GM19193 (cell line): ENCODE data around the gene CNGA1.

Experiments used
- POLR2A ChIP-seq: IDR thresholded peaks from 4 replicates; pipeline ENCODE4 v1.6.1; 2011; ENCODE audit not compliant: insufficient read depth, insufficient read length; ENCODE audit errors: extremely low read depth

Gene CNGA1

GRCh38 chr4:48038666-48039065 is 22.2 kb upstream of the CNGA1 start:
- TF ChIP-seq POLR2A: no peak

- no peak for TF ChIP-seq POLR2A
These were observed 20.6 kb upstream of the CNGA1 start for GRCh38 chr4:48037117-48037462.

DNA sequence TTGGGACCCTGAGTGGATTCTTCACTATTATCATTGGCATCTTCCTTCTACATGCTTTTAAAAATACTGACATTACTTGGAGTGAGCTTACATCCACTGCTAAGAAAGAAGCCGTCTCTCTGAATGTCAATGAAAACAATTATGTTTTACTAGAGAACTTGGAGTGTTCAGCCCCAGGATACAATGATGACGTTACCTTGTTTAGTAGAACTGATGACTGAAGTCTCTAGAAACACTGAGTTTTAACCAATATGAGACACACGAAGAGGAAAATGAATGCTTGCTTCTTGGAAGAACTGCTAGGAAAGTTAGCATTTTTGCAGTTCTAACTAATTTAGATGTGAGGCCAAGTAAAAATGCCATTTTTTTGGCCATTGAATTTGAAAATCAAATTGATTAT is 19.5 kb upstream of the CNGA1 start:
- TF ChIP-seq POLR2A: no peak

DNA sequence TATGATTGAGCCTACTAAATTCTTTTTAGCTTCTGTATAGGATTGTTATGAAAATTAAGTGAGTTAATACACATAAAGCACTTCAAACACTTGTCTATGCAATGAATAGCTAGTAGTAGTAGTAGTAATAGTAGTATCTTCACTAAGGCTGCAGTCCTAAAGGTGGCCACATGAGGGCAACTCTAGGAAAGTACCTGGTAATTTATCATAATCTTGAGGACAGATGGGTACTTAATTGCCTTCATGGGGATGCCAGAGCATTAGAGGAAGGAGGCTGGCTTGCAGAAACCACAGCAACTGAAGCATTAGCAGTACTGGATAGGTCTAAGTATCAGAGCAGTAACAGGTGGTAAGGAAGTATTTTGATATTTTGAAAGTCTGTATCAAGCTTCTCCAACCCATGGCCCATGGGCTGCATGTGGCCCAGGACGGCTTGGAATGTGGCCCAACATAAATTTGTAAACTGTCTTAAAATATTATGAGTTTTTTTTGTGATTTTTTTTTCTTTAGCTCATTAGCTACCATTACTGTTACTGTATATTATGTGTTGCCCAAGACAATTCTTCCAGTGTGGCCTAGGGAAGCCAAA is 17.4 kb upstream of the CNGA1 start:
- no peak for TF ChIP-seq POLR2A

GRCh38 chr4:48033412-48033811 is 16.9 kb upstream of the CNGA1 start:
- no peak for TF ChIP-seq POLR2A

GRCh38 chr4:48032721-48033120 is 16.2 kb upstream of the CNGA1 start:
- TF ChIP-seq POLR2A: no peak

- no peak for TF ChIP-seq POLR2A
These were observed 15.5 kb upstream of the CNGA1 start for GRCh38 chr4:48031802-48032525.

- no peak for TF ChIP-seq POLR2A
These were observed 14.0 kb upstream of the CNGA1 start for GRCh38 chr4:48030470-48030869.

DNA sequence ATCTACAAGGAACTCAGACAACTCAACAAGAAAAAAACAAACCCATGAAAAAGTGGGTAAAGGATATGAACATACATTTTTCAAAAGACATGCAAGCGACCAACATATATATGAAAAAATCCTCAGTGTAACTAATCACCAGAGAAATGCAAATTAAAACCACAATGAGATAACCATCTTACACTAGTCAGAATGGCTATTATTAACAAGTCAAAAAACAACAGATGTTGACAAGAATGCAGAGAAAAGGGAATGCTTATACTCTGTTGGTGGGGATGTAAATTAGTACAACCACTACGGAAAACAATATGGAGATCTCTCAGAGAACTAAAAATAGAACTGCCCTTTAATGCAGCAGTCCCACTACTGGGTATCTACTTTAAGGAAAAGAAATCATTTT is 12.2 kb upstream of the CNGA1 start:
- no peak for TF ChIP-seq POLR2A

DNA sequence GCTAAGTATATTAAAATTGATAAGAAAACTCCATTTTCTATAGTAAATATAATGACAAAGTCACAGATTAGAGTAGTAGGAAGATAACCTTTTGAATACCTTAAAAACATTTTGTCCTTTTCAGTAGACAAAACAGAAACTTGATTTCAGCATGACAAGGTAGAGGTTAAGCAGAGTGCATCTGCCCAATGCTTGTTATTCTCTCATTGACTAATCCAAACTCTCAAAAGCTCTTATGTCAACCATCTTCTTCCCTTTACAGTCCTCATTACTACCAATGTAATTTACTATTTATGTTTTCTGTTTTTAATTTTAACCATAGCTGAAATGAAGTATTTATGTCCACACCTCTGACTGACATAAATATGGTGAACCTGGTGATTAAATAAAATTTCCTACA is 11.2 kb upstream of the CNGA1 start:
- TF ChIP-seq POLR2A: no peak

DNA sequence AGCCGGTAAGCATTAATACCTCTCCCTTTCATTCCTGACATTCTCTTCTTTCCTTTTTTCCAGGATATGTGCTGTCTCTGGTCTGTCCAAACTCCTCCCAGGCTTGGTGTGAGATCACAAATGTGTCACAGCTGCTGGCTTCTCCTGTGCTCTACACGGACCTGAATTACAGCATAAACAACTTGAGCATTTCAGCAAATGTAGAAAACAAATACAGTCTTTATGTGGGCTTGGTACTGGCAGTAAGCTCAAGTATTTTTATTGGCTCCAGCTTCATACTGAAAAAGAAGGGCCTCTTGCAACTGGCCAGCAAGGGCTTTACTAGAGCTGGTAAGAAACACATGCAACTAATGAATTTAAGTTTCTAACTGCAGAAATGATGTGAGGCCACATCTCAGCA is 8.5 kb upstream of the CNGA1 start:
- no peak for TF ChIP-seq POLR2A

DNA sequence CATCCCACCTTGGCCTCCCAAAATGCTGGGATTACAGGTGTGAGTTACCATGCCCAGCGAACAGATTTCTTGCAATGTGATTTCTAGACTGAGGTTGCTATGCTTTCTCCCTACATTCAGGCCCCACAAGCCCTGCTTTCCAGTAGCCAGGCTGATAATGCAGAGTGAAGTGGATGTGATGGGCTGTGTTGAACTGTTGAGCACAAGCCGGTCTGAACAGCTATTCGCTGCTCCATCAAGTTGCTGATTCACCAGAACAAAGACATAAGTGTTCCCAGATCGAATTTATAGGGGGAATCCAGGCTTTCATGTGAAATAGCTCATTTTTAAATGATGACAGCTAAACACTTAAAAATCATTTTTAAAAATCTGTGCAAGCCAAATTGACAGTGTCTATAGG is 8.0 kb upstream of the CNGA1 start:
- no peak for TF ChIP-seq POLR2A

DNA sequence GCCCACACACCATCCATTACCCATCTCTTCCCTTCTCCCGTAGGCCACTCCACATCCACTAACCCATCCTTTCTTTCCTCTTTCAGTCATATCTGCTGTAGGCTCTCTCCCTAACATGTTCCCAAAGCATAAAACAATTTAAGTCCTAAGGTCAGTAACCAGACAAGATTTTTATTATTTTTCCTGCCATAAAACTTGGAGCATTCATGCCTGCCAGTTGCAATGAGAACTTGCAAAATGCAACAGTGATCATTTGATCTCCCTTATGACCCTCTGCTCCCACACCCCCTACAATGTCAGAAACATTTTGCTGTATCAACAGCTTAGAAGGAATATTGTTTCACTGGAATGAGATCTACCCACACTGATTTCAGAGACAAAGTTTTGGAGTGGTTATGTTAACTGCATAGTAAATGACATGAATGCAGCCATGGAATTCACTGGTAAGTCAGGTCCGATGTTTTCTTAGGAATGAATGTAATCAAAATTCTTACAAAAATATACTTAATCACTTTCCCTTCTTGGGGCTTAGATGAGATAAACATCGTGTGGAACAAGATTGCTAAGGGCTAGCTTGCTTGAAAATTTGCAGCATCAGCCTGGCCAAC is 5.8 kb upstream of the CNGA1 start:
- TF ChIP-seq POLR2A: no peak

- no peak for TF ChIP-seq POLR2A
These were observed 4.6 kb upstream of the CNGA1 start for GRCh38 chr4:48021100-48021499.

GRCh38 chr4:48018112-48018511 is 1.6 kb upstream of the CNGA1 start:
- no peak for TF ChIP-seq POLR2A

DNA sequence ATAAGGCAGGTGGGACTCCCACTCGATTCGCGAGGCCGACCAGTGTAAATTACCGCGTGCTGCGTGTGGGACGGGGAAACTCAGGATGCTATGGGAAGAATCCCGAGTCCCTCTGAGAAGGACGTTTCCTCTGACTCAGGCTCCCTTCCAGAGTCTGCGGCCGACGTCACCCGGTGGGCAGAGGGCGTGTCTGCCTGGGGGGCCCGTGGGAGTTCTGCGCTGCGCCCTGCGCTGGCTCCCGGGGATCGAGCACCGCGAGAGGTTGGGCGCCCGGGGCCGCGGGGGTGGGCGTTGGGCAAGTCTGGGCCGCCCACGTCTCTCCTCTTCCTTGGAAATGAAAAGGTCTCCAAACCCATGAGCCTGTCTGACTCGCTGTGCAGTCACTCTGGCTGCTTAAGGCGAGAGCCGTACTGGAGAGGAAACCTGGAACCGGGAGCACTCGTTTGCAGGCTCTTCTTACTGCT is 659 bp upstream of the CNGA1 start:
- TF ChIP-seq POLR2A: no peak
